ENCODE results near the gene SETD7. TPM values are rescaled to one million over a fixed set of nuclear protein-coding genes. Genes with fewer than 3 reads are reported as not detected.

Gene SETD7
- 38.6 TPM for polyA plus RNA-seq (2013, experiment 1 of 2; ENCODE audit: insufficient read length)
- 50.0 TPM for polyA plus RNA-seq (2013, experiment 2 of 2; ENCODE audit: insufficient read length)

DNA sequence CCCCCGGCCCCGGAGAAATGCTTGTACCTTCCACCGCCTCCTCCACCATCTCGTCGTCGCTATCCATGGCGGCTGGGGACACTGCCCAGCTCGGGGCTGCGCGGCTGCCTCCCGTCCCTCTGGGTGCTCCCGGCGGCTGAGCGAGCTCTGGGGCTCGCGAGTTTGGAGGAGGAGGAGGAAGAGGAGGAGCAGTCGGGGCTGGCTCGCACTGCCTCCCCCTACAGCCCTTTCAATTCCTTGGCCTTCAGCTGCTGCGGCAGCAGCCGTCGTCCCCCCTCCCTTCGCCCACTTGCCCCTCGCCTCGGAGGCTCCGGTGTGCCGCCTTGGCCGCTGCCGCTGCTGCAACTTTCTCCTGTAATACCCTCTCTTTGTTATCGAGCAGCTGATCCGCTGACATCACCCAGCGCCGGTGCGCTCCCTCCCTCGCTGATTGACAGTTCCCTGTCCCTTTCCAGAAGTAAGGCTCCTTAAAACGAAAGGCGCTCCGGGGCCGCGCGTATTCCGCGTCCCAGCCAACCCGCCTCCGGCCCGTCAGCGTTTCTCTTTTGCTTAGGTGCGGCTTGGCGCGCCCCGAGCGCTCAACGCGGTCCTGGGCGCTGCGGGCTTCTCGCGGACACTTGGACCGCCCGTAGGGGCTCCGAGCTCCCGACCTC, at the start of gene SETD7:
TSS of gene SETD7 (minus strand) at position 149 of the 653 bp plus-strand sequence. CDS start at position 67, 82 bp downstream.
- peak; percentile 85 for DNase-seq

DNA sequence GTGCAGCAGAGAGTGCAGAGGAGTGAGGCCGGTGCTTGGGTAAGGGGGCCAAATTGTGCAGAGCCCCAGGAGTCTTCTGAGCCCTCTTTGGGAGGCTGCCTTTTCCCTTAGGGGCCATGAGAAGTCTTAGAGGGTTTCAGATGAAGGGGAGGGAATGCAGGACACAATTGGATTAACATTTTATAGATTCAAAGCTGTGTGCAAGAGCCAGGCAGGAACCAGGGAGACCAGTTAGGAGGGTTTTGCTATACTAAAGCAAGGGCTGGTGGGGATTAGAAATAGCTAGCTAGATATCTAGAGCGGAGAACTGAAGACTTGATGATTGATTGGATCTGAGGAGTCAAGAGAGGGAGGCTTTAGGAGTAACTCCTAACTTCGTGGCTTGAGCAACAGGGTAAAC, 49.5 kb upstream of the SETD7 start:
- DNase-seq: no peak

DNA sequence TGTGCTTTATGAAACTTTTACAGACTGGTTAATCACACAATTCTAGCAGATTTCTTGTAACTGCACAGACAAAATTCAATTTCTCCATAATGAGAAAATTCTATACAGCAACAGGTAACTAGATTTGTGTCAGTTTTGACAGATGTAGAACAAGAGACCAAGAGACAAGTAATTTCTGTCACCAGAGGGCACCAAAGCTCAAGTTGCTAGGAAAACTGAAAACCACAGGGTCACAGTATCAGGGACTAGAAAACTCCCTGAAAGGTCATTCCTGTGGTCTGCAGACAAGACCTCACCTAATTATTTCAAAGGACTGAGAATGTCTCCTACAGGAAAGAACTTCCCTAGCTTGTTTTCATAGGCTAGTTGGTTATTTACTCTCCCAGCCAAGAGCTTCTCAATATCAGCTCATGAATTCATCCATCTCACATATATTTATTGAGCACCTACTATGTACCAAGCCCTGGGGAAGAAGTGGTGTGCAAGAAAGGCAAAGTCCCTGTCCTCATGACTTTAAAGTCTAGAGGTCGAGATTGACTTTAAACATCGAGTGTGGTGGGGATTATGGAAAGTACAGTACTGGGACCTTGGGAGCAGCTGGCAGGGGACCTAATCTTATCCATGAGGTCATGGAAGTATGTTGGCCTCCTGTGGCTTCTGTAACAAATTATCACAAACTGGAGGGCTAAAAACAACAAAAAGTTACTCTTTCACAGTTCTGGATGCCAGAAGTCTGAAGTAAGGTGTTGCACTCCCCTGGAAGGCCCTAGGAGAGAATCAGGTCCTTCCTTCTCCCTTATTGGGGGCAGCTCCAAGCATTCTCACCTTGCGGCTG, 47.8 kb upstream of the SETD7 start:
- peak; percentile 72 for DNase-seq

DNA sequence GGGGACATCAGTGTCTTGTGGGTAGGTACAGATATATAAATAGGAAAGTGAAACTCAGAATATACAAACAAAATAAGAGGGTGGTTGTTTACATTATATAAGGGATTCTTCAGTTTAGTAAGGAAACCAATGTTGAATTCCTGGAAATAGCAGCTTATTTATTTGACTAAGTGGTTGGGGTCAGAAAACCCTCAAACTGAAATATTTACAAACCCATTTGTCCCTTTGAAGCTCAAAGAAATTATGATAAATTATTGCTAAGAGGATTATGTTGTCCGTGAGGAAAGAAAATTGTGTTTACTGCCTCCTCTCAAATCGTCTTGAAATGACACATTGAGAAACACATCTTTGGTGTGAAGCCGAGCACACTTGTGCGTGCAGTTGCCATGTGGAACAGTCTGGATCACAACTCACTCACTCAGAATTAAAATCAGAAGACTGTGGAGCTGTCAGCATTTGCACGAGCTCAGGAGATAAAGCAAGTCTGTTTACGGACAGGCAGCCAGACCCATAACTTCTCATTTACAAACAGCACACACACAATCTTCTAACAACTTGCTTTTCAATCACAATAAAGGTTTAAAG, 46.8 kb upstream of the SETD7 start:
- no peak for DNase-seq

DNA sequence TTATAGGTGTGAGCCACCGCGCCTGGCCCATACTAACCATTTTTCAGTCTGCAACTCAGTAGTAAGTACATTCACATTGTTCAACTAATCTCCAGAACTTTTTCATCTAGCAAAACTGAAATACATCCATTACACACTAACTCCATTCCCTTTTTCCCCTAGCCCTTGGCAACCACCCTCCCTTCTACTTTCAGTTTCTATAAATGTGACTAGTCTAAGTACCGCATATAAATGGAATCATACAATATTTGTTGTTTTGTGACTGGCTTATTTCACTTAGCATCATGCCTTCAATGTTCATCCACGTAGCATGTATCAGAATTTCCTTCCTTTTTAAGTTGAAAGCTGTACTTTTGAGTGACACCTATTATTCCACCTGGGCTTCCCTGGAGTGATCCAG, 44.6 kb upstream of the SETD7 start:
- DNase-seq: no peak

DNA sequence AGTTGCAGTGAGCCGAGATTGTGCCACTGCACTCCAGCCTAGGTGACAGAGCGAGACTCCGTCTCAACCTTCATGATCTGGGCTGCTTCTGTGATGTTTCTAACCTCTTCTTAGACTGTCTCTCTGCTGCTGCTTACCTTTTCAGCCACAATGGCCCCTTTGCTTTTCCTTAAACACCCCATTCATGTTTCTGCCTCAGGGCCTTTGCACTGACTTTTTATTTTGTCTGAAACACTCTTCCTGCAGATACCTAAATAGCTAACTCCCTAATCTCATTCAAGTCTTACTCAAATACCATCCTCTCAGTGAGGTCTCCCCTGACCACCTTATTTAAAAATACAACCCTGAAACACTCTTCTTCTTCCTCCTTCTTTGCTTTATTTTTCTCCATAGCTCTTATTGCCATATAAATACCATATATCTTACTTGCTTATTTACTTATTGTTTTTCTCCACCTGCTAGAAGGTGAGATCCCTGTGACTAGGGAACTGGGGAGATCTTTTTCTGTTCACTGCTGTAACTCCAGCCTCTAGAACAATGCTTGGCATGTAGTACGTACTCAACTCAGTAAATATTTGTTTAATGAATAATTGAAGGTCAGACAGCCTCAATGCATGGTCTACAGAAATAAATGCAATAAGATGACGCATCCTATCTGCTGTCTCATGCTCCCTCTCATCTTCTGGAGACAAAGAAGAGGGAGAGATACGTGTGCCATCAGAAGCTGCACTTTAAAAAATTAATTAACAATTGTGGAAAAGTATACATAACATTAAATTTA, 43.8 kb upstream of the SETD7 start:
- peak; percentile 87 for DNase-seq

DNA sequence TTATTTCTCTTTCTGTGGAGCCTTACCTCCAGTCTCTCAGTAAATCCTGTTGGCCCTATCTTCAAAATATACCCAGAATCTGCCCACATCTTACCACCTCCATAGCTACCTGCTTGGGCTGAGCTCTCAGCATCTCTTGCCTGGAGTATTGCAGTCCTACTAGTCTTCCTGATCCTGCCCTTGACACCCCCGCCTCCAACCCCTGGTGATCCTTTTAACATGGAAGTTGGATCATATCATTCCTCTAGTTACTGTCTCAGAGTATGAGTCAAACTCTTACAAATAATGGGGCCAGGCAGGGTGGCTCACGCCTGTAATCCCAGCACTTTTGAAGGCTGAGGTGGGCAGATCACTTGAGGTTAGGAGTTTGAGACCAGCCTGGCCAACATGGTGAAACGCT, 43.1 kb upstream of the SETD7 start:
- DNase-seq: no peak

DNA sequence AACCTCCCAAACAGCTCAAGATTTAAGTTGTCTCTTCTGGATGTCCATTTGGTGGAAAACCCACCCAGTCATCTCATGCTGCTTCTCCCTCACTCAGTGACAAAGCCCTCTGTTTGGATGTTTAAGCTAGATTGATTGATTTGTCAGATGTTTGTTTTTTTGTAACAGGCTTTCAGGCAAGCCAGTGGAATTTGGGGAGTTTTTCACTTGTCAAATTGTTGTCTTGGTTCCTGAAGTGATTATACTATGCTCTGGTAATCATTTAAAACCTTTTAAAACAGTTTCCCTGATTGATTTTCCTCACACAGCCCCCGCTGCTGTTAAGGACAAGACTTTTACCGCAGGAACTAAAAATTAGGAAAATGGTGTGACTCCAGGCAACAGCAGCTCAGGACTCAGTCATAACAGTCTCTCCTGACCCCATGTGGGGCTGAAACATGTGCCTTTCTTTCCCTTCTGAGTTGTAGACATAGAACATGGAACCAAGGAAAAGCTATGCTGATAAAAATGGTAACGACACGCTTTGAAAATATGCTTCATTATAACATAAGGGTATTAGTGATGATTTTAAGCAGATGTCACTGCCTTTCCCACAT, 40.8 kb upstream of the SETD7 start:
- DNase-seq: no peak

DNA sequence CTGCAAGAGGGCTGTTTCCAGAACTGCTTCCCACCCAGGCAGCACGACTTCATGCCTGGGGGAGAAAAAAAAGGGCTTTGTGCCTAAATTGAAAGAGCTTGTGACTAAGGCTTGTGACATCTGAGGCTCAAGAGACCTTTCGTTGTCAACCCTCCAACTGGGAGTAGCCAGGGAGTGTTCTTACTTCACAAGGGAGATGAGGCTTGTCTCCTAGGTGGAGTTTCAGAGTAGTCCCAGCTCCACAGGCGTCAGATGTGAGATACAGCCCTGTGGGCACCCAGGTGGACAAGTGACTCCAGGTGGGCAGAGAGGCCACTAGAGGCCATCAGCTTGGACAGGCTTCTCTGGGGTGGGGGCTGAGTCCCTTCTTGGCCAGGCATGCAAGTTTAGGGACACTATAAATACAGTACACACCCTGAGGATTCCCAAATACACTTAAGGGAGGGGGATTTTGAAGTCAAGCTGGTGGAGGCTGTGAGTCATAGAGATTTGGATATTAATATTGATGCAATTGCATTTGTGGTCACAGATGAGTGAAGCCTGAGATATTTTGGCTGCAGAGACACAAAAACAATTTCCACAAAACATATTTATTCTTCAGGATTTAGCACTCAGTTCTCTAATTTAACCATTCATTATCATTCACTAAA, 40.1 kb upstream of the SETD7 start:
- peak; percentile 84 for DNase-seq

DNA sequence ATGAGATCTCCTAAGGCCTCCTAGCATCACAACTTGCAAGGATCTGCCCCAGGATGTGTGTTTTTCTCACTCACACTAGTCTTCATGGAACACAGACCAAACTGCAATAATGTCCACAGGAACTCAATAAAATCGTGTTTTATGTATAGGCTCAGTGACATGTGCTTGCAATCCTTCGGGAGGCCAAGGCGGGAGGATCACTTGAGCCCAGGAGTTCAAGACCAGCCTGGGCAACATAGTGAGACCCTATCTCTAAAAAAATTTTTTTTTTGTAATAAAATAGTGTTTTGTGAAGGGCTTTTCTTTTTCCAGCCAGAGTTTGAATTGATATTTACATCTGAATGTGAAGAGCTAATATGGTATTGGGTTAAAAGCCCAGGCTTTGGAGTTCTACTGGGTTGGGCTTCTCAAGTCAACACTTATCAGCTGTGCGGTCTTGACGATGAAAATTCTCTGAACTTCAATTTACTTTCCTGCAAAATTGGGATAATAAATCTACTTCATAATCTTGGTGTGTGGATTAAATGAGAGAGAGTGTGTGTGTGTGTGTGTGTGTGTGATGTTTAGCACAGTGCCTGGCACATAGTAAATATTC, 38.7 kb upstream of the SETD7 start:
- no peak for DNase-seq

DNA sequence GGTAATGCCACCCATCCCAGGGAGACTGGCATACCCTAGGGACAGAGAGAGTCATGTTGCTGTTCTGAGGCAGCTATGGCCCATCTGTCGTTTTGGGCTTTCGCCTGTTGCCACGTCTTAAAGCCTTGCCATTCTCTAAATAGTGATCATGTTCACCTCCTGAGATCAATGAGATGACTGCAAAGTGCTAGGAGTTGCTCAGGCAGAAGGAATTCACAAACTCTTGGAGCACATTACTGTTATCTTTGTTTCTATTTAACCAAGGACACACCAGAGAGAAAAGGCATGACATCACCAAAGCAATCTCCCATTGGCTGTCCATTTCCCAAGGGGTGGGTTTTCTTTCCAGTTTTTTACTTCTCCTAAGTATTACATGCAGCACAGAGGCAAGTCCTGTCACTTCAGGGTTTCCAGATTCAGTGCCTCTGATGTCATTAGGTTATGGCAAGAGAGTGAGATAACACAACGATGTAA, 37.1 kb upstream of the SETD7 start:
- peak; percentile 90 for DNase-seq

DNA sequence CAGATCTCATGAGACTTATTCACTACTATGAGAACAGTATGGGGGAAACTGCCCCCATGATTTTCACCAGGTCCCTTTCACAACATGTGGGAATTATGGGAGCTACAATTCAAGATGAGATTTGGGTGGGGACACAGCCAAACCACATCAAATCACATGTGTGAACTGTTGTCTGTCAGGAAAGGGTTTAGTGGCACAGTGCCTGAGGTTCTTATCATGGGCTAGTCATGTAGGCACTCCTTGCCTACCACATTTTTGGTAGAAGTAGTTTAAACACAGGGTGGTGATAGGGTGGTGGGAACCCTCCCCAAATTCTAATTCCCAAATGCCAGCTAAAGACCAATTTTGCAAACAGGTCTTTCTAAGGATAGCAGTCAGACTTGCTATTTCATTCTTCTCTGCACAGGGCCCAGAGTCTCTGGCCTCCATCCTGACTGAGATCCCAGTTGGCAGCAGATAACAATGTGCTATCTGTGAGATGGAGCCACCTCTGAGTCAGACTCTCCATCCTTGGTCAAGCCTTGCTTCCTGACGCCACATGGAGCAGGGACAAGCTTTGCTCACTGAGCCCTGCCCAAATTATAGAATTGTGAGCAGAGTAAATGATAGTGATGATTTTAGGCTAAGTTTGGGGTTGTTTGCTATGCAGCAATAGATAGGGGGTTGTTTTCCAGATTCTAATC, 33.5 kb upstream of the SETD7 start:
- DNase-seq: no peak

DNA sequence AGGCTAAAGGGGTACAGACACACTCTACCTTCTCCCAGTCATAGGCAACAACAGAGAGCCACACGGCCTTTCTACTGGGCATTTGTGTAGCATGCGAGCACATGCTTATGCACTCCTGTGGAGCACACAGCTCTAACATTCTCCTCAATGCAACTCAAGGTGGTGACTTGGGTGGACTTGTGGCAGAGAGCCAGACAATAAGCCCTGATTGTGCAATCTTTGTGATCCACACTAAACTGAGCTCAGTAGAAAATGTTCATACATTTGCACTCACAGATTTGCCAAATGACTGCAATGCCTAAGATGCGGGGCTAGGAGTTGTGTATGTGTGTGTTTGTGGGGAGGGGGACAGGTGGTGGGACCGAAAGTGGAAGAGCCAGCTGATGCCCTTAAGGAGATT, 31.4 kb upstream of the SETD7 start:
- DNase-seq: no peak

DNA sequence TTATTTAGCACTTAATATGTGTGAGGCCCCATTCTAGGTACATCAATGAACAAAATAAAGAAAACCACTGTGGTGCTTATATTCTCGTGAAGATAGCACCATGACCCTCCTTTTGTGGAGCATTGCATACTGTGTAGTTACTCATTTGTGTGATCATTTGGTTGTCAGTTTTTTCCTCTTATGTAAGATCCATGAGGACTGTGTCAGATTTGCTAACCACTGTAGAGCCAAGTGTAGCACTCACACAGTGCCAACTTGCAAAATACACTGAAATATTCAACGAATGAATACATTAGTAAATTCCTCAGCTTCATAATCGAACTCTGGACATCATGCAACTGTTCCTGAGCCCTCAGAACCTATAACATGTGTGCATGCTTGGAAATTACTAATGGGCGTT, 29.5 kb upstream of the SETD7 start:
- DNase-seq: no peak

DNA sequence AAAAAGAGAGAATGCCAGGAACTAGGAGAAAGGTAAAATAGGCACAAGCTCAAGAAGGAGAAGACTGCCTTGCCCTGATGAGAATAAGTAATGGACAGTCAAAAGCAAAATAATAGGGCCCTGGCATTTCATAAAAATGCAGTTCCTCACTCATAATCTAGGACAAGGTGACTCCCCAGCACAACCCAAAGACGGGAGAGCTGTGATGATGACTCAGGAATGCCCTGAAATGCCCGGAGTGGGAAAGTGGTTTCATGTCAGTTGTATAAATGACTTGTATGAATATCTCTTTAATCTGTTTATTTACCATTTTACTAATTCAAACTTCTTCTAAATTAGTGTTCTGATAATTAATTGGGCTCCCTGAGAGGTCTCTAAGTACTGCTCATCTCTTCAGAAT, 28.8 kb upstream of the SETD7 start:
- no peak for DNase-seq

DNA sequence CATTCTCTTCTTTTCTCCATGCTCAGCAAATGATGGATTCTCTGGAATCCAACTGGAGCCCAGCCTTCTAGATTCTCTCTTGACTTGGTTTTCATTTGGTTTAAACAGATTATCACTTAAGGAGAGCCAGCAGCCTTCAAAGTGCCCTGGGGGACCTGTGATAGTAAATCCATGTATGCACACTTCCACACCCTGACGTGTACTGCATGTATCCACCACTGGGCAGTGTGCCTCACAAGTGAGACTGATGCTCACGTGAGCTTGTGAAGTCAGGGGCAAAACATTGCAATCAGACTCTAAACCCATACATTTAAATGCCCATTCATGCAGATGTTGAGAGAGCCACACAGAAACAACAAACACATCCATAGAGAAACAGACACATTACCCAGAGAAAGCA, 28.0 kb upstream of the SETD7 start:
- no peak for DNase-seq

DNA sequence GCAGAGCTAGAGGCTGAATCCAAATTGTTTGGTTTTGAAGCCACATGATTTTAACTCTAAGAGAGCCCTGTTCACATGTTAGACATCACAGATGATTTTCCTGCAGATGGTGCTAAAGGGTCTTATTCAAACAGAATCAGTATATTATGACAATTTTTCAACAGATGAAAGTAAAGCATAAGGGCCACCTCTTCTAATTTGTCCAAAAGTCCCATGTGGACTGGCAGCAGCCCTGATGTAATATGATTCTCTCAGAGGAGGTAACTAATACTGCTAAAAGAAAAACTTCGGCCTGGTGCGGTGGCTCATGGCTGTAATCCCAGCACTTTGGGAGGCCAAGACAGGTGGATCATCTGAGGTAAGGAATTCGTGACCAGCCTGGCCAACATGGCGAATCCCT, 26.0 kb upstream of the SETD7 start:
- DNase-seq: peak; percentile 30

DNA sequence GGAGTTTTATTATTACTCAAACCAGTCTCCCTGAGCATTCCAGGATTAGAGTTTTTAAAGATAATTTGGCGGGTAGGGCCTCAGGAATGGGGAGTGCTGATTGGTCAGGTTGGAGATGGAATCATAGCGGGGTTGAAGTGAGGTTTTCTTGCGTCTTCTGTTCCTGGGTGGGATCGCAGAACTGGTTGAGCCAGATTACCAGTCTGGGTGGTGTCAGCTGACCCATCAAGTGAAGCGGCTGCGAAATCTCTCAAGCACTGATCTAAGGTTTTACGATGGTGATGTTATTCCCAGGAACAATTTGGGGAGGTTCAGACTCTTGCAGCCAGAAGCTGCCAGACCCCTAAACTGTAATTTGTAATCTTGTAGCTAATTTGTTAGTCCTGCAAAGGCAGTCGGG, 25.1 kb upstream of the SETD7 start:
- no peak for DNase-seq

DNA sequence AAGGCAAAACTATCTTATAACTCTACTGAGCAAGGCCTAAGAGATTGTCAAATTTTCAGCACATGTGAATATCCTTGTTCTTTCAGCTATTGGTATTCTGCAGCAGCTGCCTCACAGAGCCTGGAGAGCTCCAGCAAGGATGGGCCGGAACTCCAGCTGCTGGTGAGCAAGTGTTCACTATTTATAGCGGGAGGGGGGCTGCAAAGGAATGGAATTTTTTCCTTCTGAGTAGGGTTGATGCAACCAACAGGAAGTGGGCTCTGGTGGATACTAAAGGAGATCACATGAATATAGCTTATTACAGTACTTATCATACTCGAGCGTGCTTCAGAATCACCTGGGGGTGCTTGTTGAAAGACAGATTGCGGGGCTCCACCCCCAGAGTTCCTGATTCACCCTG, 20.2 kb upstream of the SETD7 start:
- DNase-seq: peak; percentile 76

DNA sequence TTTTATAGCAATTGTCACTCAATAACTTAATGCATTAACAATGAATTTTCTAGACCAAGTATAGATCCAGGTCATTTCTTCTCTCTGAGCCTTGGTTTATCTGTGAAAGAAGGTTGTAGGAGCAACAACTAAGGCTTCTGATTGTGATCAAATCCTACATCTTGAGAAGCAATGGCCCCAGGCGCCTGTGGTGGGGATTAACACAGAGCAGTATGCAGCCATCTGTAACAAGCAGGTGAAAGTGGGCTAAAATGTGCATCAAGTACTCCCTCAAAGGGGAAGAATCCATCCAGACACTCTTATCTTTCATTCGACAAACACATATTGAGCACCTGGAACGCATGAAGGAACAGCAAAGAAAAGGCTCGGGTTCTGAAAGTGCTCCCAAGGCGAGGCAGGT, 19.1 kb upstream of the SETD7 start:
- DNase-seq: no peak

DNA sequence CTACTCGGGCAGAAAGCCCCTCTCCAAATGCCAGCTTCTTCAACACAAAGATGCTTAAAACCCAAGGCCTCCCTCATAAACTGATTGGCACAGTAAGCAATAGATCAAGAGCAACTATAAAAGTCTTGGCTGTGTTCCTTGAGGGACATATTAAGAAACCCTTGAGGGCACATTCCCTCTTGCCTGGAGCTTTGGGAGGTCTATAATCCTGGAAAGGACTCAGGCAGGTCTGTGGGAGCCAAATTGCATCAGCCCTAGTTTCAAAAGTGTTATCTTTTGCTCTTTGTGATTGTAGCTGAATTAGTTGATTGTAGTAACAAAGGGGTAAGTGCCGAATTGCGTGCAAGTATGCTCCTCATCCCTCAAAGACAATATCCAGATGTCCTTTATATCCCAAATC, 18.6 kb upstream of the SETD7 start:
- DNase-seq: no peak
